GM19463 (cell line): ENCODE results near the gene DUSP14.

ENCODE experiments used
- ATAC-seq: cut with Tn5 transposase; IDR thresholded peaks from one replicate; pipeline ENCODE4 v1.9.1; 2021; ENCODE audit warnings: mild to moderate bottlenecking, moderate library complexity; ENCODE audit not compliant: unreplicated experiment

DUSP14 gene

DNA sequence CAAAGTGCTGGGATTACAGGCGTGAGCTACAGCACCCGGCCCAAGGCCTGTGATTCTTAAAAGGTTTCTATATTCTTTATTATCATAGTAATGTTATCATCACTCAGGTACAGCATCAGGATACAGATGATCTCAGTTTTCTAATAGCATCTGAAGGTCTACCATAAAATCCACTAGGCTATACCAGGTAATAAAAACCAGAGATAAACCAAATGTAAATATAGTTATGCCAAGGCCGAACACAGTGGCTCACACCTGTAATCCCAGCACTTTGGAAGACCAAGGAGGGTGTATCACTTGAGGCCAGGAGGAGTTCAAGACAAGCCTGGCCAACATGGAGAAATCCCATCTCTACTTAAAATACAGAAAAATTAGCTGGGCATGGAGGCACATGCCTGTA lies 65.7 kb downstream of the DUSP14 start:
- no peak for ATAC-seq

DNA sequence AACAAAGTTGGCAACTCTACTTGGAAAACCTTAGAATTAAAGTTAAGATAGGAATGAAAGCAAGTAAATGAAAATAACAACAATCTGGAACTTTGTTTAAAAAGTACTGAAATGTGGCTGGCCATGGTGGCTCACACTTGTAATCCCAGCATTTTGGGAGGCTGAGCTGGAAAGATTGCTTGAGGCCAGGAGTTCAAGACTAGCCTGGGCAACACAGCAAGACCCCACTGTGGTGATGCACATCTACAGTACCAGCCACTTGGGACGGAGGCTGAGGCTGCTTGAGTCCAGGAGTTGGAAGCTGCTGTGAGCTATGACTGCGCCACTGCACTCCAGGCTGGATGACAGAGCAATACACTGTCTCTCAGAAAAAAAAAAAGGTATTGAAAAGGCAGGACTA lies 67.8 kb downstream of the DUSP14 start:
- ATAC-seq = no peak

DNA sequence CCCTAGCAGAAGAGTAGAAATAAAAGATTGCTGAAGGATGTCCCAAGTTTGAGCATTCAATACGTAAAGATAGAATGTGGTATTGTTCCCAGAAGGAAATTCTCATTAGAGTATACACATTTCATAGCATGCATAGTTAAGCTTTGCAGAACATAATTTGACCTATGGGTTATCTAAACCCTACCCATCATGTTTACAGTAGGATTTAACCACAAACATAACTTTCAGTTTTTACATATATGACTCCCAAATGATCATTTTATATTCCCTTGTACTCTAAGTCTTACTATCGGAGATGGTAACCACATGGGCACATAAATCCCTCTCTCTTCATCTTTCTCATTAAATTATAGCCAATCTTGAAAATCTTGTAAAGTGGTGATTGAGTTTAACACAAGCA lies 68.6 kb downstream of the DUSP14 start:
- no peak for ATAC-seq

DNA sequence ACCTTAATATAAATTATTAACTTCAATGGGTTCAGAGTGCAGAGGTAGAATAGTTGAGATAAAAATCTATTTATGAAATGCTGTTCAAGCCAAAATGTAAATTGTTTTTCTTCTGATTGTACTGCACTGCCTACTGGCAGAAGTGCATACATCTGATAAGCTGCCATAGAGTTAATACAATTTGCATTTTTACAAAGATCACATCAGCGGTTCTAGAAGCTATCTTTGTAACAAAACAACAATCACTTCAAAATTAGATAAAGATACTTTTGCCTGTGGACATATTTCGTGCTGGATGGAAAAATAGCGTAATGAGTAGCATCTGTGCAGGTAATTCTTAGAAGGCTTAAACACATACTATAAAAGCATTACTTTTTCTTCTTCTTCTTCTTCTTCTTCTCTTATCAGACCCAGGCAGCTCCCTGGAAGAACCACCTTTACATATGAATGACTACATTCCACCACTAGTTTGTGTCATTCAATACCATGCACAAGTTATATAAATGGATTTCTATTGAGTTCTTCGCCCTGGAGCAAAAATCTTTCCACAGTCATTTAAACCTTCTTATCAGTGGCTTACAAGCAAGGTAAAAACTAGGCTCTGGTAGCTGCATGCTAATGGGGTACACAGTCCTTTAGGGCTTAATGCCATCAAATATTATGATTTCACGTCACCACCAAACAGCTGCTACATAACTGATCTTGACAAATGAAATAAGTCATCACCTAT lies 72.5 kb downstream of the DUSP14 start:
- ATAC-seq = no peak
